ENCODE data around the gene FSD1L. TPM values are rescaled to one million over a fixed set of nuclear protein-coding genes. Genes with fewer than 3 reads are reported as not detected.

The FSD1L gene
- total and polyA plus RNA-seq, 2 of the 13 experiments (the other 11 are each of a cell fraction or from before 2014, with no cell fraction given), result 4.1 to 5.1 TPM

- no peak for TF ChIP-seq ZNF224 (CRISPR knock-in tag; IDR thresholded peaks at IDR 0.05)
- peak; percentile 75; the same call in 1 of the 2 replicates for TF ChIP-seq MEIS2 (CRISPR knock-in tag; IDR thresholded peaks at IDR 0.05)
- peak; percentile 75; the same call in 1 of the 2 replicates for TF ChIP-seq ZSCAN21 (CRISPR knock-in tag; IDR thresholded peaks at IDR 0.05; ENCODE audit: borderline replicate concordance)
- peak in 1 of 2 experiments; percentile 58; a peak in 1 of 4 replicates for TF ChIP-seq REST (IDR thresholded peaks at IDR 0.05; ENCODE audit: borderline replicate concordance in 1 of 2, low read depth in 1 of 2, low read length in 2 of 2)
- TF ChIP-seq ZFP36L1 (CRISPR knock-in tag; IDR thresholded peaks at IDR 0.05), result peak; percentile 48; the same call in 1 of the 2 replicates
- no peak; the same call in 1 of the 2 replicates for TF ChIP-seq ZNF678 (CRISPR knock-in tag; IDR thresholded peaks at IDR 0.05)
- TF ChIP-seq XBP1 (CRISPR knock-in tag; IDR thresholded peaks at IDR 0.05), result peak; percentile 29; the same call in 1 of the 2 replicates
- TF ChIP-seq MTERF4 (CRISPR knock-in tag; IDR thresholded peaks at IDR 0.05), result peak; percentile 69; the same call in 1 of the 2 replicates
- TF ChIP-seq NCOA1 (CRISPR knock-in tag; IDR thresholded peaks at IDR 0.05), result no peak
- TF ChIP-seq BRD4 (CRISPR knock-in tag; IDR thresholded peaks at IDR 0.05), result peak; percentile 42; the same call in 1 of the 2 replicates
- TF ChIP-seq SMARCE1 (IDR thresholded peaks at IDR 0.05; ENCODE audit: borderline replicate concordance), result no peak
- no peak for TF ChIP-seq HCFC1 (IDR thresholded peaks at IDR 0.05; ENCODE audit: low read depth, low read length)
- TF ChIP-seq SOX6 (IDR thresholded peaks at IDR 0.05), result no peak
- peak; percentile 64 for TF ChIP-seq SOX6 (CRISPR knock-in tag; IDR thresholded peaks at IDR 0.05)
- no peak for TF ChIP-seq LRRFIP1 (CRISPR knock-in tag; conservative IDR thresholded peaks at IDR 0.05)
- peak; percentile 51; the same call in 1 of the 2 replicates for TF ChIP-seq ARID5B (CRISPR knock-in tag; IDR thresholded peaks at IDR 0.05)
- TF ChIP-seq SMAD3 (CRISPR knock-in tag; IDR thresholded peaks at IDR 0.05), result 0 out of 2 replicates have a peak, but pooled peaks have one; percentile 27
Observed at GRCh38 chr9:105557804-105558610, 110.2 kb downstream of the FSD1L start, which contains the start of gene FKTN (continued).

Data from HepG2 (cell line).